HG02970 (cell line): ENCODE measurements around the gene PTH1R.

Source experiments
- ATAC-seq: cut with Tn5 transposase; IDR thresholded peaks from one replicate; pipeline ENCODE4 v1.9.1; 2021; ENCODE audit warnings: mild to moderate bottlenecking, moderate library complexity, moderate number of reproducible peaks; ENCODE audit not compliant: unreplicated experiment, low FRiP score

The PTH1R gene

DNA sequence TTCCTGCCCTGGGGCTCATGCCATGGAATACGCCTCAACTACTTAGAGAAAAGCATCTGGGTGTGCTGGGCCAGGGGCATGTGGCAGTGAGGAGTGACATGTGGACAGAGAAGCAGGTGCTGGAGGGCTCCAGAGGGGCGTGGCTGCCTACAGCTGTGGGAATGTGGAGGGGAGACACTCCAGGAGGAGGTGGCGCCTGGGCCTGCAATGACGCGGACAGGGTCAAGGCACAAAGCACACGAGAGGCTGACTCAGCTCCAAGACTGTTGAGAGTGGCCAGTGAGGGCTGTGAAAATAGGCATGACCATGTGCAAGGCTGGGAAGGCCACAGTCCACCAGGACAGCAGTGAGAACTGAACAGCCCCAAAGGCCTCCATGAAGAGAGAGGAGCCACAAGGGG lies 48.5 kb downstream of the PTH1R start:
- ATAC-seq, result no peak

DNA sequence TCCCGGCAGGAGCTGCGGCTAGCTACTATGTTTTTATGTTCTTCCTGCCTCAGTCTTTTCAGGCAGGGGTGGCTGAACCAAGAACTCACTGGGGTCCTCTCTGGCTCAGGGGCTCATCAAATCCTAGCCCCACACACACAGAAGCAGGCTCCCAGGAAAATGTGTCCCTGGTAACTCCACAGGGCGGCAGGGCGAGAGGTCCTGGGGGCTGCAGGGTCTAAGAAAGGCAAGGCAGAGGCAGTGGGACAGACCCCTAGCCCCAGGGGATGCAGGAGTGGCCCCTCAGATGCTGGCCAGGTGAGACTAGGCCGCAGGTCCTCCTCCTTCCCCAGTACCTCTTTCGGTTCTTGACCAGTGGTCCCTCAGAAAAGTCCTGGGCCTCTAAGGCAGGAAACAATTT lies 48.9 kb downstream of the PTH1R start:
- ATAC-seq, result peak; percentile 2

DNA sequence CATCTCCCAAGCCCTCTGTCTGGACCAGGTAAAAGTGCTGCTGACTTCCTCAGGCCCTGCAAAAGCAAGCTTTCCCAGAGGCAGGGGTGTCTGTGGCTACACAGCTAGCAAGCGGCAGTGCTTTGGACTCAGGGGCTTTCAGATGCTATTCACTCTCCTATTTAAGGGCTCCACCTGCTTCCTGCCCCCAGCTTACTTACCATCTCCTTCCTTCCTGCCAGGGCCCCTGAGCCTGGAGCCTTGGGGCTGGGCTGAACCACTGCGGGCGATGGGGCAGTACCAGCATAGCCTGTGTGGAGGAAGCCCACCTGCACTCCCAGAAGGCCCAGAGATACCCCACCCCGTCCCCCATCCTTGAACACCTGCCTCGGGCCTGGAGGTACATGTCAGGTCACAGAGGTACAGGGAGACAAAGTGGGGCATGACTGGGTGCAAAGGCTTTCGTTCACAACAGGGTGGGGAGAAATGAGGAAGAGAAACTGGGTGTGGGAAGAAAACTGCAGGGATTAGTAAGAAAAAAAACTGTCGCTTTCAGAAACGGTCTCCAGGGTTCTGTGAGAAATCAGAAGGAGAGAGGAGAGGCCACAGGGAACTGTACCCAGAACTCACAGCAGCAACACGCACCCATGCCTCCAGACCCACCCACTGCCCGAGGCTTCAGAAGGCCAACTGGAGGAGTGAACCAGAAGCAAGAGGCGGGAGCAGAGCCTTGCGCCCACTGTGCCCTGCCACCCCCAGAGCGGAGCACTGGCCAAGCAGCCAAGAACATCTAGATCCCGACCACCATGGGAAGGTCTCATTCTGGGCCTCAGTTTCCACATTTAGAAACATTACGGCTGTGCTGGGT lies 49.6 kb downstream of the PTH1R start:
- peak; percentile 46 for ATAC-seq

DNA sequence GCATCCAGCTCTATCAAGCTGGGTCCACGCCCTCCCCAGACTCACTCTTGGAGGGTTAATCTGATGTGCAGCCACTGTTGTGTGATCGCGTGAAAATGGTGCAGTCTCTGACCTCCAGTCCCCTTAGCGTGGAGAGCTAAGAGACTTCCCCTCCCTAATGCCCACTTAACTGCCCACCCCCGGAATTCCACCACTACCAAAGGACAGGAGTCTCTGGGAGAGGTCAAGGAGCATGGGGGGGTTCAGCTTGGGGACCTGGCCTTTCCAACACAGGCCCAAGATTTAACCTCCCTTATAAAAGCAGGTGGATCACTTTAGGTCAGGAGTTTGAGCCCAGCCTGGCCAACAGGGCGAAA lies 50.2 kb downstream of the PTH1R start:
- no peak for ATAC-seq

DNA sequence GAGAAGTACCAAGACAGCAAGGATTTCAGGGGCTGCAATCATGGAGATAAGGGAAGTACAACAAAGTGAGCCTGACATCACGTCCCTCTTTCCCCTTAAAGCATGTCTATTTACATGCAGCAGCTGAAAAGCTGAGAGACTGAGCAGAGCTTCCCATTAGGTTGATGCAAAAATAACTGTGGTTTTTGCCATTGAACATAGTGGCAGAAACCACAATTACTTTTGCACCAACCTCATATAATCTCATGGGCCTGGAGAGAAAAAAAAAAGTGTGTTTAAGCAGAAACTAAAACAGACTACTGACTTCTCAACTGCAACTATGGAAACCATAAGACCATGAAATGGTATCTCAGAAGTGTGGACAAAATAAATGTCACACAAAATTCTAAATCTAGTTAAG lies 50.8 kb downstream of the PTH1R start:
- ATAC-seq, result no peak

DNA sequence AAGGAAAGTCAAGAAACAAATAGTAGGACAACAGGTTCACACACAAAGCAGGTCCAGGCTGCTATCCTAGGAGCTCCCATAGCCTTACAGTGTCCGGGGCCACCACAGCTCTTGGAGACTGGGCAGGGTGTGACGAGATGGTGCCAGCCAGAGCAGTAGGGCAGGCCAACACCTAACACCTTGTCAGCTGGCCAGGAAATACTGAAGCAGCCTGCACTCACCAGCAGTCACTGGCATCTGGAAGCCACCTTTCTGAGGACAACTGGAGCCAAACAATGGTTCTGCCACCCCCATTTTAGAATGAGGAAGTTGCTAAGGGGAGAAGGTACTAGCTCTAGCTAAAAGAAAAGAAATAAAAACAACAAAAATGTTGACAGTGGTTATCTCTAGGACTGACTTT lies 51.8 kb downstream of the PTH1R start:
- ATAC-seq, result no peak

DNA sequence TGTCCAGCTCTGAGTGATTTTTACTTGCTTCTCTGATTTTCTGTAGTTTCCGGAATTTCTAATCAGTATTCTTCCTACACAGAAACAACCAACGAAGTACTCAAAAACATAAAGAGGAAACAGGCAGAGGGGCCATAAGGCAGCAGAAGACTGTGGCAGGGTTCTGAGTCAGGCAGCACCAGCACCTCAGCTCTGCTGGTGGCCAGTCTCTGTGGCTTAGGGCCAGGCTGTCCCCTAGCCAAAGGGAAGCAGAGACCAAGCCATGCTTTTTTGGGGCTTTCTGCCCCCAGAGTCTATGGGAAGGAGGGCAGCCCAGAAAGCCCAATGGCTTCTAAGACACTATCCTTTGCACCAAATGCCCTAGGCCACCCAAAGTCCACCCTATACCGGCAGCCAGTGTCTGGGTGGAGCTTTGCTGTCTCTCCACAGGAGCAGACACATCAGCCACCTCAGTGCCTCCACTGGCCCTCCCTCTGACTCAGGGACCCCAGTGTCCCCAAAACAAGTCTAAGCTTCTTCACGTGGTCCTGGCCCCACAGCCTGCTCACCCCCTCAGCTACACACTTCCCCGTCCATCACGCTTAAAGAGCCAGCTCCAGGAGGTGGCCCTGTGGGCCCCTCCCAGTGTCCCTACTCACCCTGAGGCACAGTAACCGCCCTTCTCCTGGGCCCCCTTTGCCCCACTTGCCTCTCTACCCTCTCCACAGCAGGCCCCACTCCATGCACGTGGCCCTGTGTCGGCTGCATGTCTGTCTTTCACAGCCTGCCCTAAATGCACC lies 52.8 kb downstream of the PTH1R start:
- no peak for ATAC-seq

DNA sequence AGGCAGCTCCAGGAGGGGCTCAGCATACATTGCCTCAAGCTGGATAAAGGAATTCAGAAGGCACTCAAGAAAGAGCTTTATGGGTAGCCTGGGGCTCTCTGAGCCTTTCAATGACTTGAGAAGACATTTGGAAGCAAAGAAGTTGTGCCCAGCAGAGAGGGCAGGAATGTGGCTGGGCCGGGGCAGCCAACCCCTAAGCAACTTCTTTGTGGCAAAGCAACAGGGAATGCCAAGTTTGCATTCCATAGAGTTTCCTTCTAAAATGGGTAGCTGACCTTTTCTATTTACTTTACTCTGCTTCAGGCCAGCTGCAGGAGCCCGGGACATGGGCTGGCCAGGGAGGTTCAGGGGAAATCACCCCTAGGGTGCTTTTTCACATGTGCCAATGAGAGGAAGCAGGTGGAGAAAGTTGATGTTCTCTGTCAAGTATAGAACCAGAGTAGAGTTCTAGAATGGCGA lies 53.5 kb downstream of the PTH1R start:
- ATAC-seq, result no peak

DNA sequence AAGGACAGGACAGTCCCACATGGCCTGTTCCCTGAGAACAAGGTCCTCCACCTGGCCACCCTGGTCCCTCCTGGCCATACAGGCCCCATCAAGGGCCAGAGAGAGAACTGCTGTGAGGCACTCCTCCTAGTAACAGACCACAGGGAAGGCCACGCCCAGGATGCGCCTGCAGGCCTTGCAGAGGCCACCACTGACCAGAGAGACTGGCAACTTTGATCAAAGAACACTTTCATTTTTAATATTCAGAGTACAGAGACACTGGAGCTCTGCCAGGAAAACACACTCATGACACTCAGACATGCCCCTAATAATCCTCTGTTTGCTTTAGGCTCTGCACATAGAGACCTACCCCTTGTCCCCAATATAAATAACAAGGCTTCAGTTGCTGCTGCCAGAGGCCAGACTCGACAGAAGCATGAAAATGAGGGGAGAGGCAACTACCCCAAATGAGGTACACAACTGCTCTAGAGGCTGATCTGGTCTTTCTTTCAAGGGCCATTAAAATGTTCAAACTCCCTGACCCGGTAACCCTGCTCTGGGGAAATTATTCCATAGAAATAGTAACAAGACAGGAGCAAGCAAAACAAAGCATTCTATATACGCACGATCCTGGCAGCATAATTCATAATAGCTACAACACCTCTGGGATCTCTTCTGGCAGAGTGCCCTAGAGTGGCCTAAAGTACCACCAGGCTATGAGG lies 54.3 kb downstream of the PTH1R start:
- no peak for ATAC-seq

DNA sequence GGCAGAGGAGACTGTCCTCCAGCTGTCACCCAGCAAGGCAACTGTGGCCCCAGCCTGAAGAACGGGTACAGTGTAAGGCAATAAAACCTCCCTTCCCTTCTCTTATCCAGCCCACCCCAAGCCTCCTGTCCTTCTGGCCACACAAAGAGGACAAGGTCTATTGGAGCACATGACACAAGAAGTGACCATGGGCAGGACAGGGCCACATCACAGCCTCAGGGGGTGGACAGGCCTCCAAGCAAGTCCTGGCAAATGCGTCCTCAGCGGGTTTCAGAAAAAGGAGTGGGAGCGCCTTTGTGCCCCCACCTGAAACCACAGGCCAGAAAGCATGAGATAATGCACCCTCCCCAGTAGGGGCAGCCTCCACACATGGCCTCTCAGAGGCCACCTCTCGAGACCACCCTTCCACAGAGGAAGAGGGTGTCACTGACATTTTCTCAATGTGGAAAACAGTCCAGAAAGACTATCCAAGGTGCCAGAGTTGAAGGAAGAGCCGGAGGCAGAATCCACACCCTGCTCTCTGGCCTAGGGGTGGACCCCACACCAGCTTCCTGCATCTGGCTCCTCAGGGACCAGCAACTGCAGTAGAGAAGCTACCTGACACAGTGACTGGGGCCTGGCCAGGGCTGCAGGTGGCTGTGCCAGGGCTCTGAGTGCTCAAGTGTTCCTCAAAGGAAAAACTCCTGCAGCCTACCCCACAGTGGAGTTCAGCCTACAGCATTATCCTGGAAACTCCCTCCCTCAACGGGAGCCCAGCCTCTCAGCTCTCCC lies 55.1 kb downstream of the PTH1R start:
- ATAC-seq, result no peak

DNA sequence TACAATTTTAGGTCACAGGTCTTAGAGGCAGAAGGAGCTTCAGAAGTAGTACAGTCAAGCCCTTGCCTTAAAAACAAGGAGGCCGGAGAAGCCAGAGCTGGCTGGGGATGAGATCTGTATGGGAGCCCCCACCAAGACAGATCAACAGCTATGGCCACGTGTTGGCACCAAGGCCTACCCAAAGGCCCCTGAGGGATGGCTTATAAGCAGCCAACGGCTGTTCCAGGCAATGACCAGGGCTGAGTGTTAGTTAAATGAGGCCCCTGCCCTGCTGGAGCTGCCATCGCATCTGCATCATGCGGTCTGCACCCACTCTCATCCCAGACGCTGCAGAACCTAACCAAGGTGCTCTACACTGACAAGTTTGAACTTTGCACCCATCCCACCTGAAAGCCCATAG lies 55.7 kb downstream of the PTH1R start:
- no peak for ATAC-seq

DNA sequence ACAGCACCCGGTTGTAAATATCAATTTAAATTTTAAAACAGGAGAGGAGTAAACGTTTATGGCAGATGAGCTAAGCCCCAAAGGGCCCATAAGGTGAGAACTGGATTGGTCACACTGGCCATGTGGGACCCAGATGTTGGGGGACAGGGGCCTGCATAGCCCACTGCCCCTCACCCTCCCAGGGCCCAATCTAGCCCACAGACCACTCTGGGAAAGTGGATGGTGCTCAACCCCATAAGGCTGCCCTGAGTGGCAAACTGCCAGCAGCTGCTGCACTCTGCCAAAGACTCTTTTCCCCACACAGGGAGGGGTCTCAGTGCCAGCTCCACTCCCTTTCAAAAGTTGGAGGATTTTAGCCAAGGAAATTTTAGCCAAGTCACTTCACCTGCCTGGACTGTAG lies 56.6 kb downstream of the PTH1R start:
- no peak for ATAC-seq

DNA sequence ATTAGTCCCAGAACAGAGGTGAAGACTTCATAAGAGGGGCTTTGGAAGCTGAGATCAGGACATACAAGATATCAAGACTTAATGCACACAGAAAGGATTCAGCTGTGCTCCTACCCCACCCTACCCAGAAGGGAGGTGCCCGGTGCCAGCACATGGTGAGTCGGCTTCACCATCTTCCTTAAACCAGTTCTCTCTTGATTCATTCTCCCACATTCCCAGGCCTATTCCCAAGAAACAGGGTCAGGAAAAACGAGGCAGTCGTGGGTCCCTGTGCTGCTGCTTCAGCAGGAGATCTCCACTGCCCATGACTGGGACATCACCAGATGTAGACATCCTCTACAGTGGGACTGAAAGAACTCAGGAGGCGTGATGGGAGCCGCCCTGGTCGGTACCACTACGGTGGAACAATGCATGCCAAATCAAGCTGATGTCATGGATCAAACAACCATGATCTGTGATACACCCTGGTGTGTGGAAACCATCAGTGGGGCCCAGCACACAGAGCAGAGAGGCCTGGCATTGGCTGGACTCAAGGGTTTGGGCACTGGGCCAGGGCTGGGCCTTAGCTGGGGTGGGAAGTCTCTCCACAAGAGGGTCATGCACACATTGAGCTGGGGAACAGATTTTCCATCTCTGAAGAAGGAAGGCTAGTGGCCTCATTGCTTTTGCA lies 57.1 kb downstream of the PTH1R start:
- ATAC-seq, result no peak

DNA sequence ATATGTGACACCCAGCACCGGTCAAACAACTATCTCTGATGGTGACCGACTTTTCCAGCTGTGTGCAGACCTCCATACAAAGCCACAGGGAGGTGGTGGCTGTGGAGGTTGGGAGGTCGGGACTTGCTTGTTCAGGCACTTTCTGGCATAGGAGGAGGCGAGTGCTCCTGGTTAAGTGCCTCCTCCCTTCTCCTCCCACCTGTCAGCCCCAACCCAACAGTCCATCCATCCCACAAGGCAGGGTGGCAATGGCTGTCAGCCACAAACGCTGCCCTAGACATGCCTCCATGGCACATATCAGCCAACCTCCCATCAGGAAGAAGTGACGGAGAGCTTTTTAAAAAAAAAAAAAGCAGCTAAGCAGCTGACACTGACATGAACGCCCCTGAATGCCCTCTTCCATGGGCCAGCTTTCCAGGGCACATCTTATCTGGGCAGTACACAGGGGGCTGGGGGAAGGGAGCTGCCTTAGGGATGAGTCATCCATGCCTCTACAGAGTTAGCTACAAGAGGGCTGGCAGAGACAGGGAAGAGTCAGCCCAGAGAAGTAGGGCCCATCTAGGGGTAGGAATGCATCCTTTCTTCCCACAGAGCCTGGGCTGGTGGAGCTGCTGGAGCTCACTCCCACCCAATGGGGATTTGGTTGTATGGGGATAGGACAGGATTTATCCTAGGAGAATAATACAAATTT lies 57.8 kb downstream of the PTH1R start:
- no peak for ATAC-seq

DNA sequence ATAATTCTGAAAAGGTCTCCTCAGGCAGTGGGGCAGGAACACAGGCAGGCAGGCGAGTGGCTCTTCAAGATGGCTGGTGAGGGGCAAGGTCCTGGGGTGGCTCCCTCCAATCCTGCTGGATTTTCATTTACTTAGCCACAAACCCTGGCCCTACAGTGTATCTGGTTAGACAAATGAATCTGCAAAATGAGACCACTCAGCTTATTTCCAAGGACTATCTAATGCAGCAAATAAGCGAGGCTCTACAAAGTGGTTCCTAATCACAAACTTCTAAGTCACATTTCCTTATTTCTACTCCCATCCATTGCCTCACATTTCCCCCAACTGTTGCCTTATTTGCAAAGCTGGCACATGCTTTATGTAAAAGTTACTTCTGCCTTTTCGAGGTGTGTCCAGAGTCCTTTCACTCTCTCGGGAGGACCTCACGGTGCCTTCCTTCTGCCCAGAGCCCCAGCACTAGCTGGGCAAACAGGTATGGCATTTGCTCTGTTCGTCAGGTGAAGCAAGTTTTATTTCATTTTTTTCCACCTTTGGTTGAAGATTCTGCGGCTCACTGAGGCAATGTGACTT lies 58.6 kb downstream of the PTH1R start:
- no peak for ATAC-seq

DNA sequence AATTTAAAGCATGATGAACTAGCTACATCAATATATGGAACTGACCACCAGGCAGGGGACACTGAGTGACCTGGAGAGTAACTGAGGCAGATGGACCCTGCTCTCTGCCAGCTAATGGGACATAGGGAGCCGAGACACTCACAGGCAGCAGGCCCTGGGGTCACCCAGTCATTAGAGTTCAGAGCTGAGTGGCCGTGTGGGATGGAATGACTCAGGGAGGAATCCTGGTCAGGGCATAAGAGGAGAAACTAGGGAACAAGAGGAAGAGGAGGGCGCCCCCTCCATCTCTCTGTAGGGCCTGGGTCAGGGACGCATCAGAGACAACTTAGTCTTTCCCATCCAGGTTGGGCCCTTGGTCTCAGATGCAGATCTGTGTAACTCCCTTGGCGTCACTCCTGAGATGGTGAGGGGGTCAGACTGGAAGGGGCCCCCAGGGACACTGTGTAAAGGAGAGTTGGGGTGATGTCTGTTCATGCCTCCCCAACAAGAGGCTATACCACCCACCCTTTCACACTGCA lies 59.3 kb downstream of the PTH1R start:
- no peak for ATAC-seq

DNA sequence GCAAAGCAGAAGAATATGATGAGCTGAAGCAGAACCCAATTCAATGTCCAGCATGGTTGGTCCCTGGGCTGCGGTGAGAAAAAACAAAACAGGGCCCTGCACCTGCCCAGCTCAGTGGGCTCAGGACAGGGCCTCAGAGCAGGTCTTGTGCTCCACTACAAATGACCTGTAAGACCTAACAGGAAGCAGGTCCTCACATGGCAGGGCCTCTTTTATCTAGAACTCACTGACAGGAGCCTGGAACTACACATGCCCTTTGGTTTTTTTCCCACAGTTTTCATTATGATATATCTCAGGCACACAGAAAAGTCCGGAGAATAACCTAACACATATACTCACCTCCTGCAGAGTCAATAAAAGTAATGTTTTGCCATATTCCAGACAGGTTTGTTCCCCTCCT lies 60.6 kb downstream of the PTH1R start:
- ATAC-seq, result no peak

DNA sequence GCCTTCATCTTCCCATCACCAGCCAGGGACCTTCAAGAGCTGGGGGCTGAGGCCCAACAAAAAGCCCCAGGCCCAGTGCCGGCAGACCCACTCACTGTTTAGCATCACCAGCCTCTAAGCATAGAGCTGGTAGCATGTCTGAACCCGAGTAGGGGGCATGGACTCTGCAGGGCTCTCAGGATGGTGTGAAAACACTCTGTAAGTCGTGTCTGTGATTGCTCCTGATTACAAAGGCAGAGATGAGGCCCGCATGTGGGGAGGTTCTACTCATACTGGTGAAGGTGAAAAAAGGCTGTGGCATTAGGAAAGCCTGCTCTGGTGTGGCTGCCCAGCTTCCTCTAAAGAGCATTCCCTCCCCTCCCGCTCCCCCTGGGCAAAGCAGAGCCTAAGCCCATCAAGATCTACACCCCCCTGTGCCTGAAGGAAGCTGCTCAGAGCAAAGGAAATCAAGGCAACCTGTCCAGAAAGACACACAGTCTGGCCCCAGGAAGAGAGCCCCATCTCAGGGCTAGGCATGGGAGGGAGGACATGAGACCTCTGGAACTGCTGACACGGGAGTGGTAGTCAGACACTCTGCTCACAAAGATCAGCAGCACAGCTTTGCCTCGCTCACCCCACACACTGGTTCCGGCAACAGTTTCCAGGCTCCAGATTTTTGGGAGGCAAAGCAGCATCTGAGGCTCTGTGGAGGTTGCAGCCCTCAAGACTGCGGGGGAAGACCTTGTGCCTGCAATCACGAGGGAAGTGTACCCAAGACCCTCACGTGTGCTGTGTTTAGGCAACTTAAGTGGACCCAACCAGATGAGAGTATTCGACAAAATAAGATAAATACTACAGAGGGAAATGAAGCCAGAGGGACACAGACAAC lies 62.3 kb downstream of the PTH1R start:
- ATAC-seq, result no peak
